ENCODE data around the gene OTUB1. TPM values are rescaled to one million over a fixed set of nuclear protein-coding genes. Genes with fewer than 3 reads are reported as not detected.

The OTUB1 gene
- total RNA-seq, 4 donors from 2014 or later = 35.0 to 86.7 (median 50.4) TPM

DNA sequence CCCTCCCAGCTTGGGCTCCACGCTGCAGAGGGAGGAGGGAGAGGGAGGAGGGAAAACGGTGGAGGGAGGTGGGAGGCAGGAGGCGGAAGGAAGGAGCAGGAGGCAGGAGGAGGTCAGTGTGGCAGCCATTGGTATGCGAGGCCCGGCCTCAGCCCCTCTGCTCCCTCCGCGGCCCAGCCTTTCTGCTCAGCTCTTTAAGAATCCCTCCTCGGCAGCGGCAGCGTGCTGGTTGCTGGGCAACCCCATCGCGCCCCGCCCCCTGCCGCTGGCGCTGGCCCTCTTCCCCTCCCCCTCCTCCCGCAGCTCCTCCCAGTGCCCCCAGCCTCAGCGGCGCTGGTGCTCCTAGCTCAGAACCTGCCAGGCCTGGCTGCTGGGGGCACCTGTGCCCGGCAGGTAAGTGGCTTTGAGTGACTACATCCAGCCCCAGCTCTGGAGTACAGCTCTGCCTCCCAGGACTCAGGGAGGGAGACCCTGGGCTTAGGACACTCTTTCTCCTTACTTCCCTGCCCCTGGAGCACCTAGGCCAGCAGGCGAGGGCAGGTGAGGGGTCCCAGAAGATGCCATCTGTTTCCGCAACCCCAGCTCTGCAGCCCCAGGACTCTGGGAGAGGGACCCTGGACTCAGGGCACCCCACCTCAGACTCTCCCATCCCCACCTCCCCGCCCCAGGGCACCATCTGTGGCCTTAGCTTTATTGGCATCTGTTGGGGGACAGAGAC is 42.3 kb downstream of the OTUB1 start:
- no peak for DNase-seq (ENCODE audit: low spot score in 2 of 2)
- TF ChIP-seq, protein P1, sequence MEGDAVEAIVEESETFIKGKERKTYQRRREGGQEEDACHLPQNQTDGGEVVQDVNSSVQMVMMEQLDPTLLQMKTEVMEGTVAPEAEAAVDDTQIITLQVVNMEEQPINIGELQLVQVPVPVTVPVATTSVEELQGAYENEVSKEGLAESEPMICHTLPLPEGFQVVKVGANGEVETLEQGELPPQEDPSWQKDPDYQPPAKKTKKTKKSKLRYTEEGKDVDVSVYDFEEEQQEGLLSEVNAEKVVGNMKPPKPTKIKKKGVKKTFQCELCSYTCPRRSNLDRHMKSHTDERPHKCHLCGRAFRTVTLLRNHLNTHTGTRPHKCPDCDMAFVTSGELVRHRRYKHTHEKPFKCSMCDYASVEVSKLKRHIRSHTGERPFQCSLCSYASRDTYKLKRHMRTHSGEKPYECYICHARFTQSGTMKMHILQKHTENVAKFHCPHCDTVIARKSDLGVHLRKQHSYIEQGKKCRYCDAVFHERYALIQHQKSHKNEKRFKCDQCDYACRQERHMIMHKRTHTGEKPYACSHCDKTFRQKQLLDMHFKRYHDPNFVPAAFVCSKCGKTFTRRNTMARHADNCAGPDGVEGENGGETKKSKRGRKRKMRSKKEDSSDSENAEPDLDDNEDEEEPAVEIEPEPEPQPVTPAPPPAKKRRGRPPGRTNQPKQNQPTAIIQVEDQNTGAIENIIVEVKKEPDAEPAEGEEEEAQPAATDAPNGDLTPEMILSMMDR (IDR thresholded peaks at IDR 0.05) = no peak
- TF ChIP-seq EP300 (IDR thresholded peaks at IDR 0.05) (no peak), POLR2A (IDR thresholded peaks at IDR 0.05) (no peak)
- Histone ChIP-seq H3K4me1 (peaks cover 0 to 14% (median 3%) of the 10 kb centered on the region in 4 donors), H3K36me3 (no peaks in the 10 kb centered on the region), H3K4me3 (peak overlapping the region in 1 of 4 donors; percentile 19), H3K27ac (no peak overlapping the region), H3K27me3 (peaks cover 0 to 16% of the 10 kb centered on the region in 2 donors), H3K9me3 (no peaks in the 10 kb centered on the region)
- WGBS, 2 donors = 19 to 30% methylated on average over 12 to 21 of the region's 22 CpGs

DNA sequence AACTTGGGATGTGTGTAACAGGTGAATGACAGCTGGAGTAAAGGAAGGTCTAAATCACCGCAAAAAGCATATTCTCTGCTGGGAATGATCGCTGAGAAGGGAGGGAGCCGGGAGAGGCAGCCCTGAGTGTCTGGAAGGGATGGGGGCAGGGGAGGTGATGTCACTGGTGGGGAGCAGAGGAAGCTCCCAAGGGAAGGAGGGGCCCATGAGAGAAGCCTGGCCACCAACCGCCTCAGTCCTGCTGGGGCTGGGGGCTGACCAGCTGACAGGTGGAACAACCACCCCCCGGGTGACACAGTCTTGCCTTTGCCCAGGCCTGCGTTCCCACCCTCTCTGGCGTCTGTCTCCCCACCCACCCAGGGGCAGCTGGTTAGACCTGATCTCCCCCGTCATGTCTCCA is 43.5 kb downstream of the OTUB1 start:
- TF ChIP-seq POLR2A (IDR thresholded peaks at IDR 0.05) (no peak), EP300 (IDR thresholded peaks at IDR 0.05) (no peak)
- TF ChIP-seq, protein P1 (IDR thresholded peaks at IDR 0.05) = no peak
- H3K4me1 ChIP-seq = peaks cover 0 to 18% (median 5%) of the 10 kb centered on the region in 4 donors
- WGBS, 2 donors = 71 to 73% methylated on average over 8 of the region's 8 CpGs

GRCh38 chr11:64031001-64031400 is 44.8 kb downstream of the OTUB1 start:
- Histone ChIP-seq H3K4me3 (no peak overlapping the region), H3K36me3 (no peaks in the 10 kb centered on the region), H3K9me3 (no peaks in the 10 kb centered on the region), H3K27me3 (peaks cover 0 to 34% of the 10 kb centered on the region in 2 donors), H3K27ac (no peak overlapping the region), H3K4me1 (peaks cover 0 to 27% (median 9%) of the 10 kb centered on the region in 4 donors)
- 75 to 89% methylated on average over 3 of the region's 3 CpGs for WGBS, 2 donors
- no peak for DNase-seq (ENCODE audit: low spot score in 2 of 2)
- TF ChIP-seq POLR2A (IDR thresholded peaks at IDR 0.05) = no peak
- TF ChIP-seq EP300 (IDR thresholded peaks at IDR 0.05) = no peak
- TF ChIP-seq, protein P1 (IDR thresholded peaks at IDR 0.05) = no peak

More for the DNA sequence above, 43.5 kb downstream of the OTUB1 start:
- H3K27ac ChIP-seq = no peak overlapping the region
- H3K27me3 ChIP-seq = peaks cover 0 to 26% of the 10 kb centered on the region in 2 donors
- H3K9me3 ChIP-seq = no peaks in the 10 kb centered on the region
- no peaks in the 10 kb centered on the region for H3K36me3 ChIP-seq
- DNase-seq (ENCODE audit: low spot score in 2 of 2) = no peak
- no peak overlapping the region for H3K4me3 ChIP-seq

DNA sequence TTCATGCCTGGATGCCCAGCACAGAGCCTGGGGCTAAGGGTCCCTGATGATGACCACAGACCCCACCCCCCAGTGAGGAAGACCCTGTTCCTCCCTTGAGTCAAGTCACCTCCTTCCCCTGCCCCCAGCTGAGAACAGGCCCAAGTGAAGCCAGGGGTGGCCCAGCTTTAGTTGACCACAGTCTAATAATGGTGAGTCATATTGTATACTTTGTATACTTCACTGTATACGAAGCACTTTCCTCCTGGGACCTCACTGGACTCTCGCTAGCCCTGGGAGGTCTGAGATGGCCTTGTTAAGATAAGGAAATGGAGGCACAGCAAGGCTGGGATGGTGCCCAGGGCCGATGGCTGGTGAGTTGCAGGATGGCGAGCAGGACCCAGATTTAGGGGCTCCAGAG is 45.8 kb downstream of the OTUB1 start:
- Histone ChIP-seq H3K4me1 (peaks cover 0 to 38% (median 18%) of the 10 kb centered on the region in 4 donors), H3K27ac (no peak overlapping the region), H3K27me3 (peaks cover 0 to 44% of the 10 kb centered on the region in 2 donors), H3K36me3 (no peaks in the 10 kb centered on the region), H3K9me3 (no peaks in the 10 kb centered on the region), H3K4me3 (no peak overlapping the region)
- 79 to 86% methylated on average over 4 of the region's 4 CpGs for WGBS, 2 donors
- TF ChIP-seq EP300 (IDR thresholded peaks at IDR 0.05) (no peak), POLR2A (IDR thresholded peaks at IDR 0.05) (no peak)
- TF ChIP-seq, protein P1 (IDR thresholded peaks at IDR 0.05) = no peak
- DNase-seq (ENCODE audit: low spot score in 2 of 2) = no peak

DNA sequence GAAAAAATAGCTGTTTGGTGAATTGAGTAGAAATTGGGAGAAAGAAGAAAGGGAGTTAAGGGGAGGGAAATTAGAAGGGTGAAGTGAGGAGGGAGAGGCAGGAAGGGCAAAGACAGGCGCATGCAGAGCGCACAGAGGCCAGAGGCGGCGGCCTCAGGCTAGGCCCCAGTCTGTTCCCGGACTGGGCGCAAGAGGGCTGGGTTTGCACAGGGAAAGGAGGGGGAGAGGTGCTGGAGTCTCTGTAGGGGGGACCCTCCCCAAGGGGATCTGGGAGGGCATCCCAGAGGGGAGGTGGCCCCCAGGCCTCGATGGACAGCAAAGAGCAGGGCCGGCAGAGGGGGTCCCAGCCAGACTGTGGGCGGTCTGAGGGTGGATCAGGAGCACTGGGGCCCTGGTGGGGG is 48.2 kb downstream of the OTUB1 start:
- no peak for DNase-seq (ENCODE audit: low spot score in 2 of 2)
- Histone ChIP-seq H3K4me1 (peaks cover 0 to 42% (median 14%) of the 10 kb centered on the region in 4 donors), H3K27ac (peak overlapping the region in 1 of 4 donors; percentile 10), H3K4me3 (no peak overlapping the region), H3K27me3 (peaks cover 0 to 37% of the 10 kb centered on the region in 2 donors), H3K9me3 (no peaks in the 10 kb centered on the region), H3K36me3 (no peaks in the 10 kb centered on the region)
- WGBS, 2 donors = 46 to 52% methylated on average over 9 of the region's 9 CpGs
- TF ChIP-seq POLR2A (IDR thresholded peaks at IDR 0.05) (no peak), EP300 (IDR thresholded peaks at IDR 0.05) (no peak)
- TF ChIP-seq, protein P1 (IDR thresholded peaks at IDR 0.05) = peak in 1 of 5 experiments; percentile 10

All from tibial nerve (tissue), 4 donors.